NOMO-1 treated with dmso at 0.1 percent for 144 hours (cell line): ENCODE data around the gene ENAH.
"Not testable (repeated sequence)": the region's sequence is repeated elsewhere in the genome, so short reads cannot be mapped to it uniquely, and the experiment has no call there.

Experiments
- DNase-seq: peaks from one replicate; lab custom pipeline; 2025; ENCODE audit not compliant: unreplicated experiment; lab: John Stamatoyannopoulos, UW

Gene ENAH

DNA sequence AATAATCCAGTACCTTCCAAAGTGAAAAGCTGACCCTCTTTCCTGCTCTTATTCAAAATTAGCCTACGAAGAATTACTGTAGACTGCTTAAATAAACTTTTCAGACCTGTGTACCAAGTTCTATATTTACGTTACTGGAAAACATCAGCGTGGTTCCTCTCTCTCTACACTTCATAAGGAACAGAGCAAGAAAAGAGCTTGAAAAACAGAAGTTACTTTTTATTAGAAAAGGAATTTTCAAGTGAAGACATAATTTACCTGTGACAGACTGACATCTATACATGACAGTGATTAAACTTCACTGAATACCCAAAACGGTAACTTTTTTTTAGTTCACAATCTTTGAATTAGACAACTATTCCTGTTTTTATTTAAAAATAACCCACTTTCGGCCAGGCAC lies 2.7 kb downstream of the ENAH start:
- no peak for DNase-seq

DNA sequence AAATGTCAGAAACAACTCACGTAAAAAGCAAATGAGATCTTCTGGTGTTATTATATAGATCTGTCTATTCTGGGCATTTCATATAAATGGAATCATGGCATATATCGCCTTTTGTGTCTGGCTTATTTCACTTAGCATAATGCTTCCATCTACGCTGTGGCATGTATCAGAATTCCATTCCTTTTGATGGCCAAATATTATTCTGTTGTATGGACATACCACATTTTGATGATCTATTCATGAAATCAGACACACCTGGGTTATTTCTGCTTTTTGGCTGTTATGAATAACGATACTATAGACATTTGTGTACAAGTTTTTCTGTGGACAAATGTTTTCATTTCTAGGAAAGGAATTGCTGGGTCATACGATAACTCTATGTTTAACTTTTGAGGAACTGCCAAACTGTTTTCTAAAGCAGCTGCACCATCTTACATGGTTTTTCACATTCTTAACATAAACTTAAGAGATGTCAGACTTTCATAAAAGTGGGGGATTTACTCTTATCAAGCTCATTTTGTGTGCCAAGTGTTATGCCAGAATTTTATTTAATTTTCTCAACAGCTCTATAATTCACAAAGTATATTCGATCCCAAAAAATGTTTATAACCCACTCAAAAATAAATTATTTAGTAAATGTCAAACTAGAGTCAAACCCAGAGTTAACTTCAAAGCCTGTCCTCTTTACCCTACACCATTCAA lies 7.6 kb downstream of the ENAH start:
- DNase-seq: no peak

DNA sequence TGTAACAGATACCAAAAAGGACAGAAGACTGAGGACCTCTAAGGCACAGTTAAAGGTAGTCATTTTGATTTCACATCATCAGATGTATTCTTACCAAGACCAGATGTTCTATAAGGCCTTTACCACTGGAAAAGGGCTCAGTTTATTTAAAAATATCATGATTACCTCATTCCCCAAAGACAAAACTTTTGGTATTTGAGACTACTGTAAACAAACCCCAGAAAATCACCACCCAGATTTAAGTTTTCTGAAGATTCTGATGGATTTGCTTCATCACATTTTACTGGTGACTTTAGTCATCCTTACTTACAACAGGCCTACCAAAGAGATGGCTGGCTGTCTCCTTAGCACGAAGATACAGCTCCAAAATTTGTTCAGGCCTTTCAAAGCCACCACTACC lies 8.3 kb downstream of the ENAH start:
- no peak for DNase-seq

DNA sequence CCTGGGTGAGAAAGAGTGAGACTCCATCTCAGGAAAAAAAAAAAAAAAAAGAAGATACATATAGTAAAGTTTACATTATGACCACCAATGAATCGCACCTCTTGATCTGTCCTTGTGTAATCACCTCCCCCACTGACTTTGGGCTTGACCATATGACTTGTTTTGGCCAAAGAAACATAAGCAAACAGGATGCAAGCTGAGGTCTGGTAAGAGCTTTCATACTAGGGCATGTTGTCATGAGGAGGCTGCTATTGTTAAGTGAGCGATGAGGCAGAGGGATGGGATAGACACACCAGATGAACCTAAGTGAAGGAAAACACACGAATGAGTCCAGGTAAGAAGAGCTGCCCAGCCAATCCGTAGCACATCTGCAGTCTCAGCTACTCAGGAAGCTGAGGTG lies 10.7 kb downstream of the ENAH start:
- no peak for DNase-seq

DNA sequence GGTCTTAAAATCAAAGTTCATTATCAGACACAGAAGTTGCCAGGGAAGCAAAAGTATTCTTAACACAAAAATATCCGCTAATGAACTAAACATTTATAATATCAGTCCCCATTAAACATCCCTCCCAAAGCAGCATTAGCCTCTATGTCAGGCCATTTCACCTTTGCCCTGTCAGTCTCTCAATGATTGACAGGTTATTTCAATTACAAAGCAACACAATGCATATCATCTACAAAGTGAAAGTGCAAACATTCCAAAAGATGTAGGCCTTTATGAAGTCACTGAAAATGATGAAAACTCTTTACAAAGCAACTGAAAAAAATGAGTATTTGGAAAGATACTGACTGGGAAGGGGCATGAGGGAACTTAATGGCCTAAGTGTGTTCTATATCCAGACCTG lies 14.1 kb downstream of the ENAH start:
- no peak for DNase-seq

DNA sequence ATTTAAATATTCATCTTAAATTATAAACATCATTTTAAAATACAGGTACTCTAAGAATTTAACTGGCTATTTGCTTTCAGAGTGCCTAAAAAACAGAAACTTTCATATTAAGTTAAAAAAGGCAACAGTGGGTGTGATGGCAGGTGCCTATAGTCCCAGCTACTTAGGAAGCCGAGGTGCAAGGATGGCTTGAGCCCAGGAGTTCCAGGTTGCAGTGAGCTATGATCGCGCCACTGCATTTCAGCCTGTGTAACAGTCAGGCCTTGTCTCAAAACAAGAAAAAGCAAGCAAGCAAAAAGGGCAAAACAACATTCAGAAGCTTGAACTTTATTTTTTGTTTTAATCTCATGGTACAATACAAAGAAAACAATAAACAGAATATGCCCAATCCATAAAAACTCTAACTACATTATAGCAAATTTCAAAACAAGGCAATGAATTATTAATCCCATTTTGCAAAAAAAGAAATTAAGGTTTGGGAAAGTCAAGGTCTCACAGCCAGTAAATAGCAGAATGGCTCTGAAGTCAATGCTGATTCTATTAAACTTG lies 15.2 kb downstream of the ENAH start:
- DNase-seq: no peak

DNA sequence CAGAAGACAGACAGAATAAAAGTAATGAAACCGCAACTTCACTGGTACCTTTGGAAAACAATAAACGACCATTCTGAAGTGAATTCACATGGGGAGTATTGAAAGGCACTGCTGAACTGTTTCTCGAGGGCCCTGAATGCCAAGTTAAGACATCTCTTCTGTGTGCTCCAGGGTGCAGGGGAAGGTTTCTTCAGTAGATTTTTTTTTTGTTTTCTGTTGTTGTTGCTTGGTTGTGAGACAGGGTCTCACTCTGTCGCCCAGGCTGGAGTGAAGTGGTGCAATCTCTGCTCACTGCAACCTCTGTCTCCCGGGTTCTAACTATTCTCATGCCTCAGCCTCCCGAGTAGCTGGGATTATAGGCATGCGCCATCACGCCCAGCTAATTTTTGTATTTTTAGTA lies 15.9 kb downstream of the ENAH start:
- DNase-seq: not testable (repeated sequence)

DNA sequence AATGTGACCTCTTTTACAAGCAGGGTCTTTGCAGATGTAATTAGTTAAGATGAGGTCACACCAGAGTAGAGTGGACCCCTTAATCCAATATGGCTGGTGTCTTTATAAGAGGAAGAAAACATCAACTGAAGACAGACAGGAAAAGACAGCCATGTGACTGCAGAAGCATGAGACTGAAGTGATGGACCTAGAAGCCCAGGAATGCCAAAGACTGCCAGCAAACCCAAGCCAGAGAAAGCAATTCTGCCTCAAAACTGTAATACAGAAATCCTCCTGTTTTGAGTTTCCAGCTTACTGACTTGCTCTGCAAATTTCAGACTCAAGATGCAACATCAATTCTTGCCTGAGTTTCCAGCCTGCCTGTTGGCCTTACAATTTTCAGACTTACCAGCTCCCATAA lies 17.3 kb downstream of the ENAH start:
- no peak for DNase-seq

DNA sequence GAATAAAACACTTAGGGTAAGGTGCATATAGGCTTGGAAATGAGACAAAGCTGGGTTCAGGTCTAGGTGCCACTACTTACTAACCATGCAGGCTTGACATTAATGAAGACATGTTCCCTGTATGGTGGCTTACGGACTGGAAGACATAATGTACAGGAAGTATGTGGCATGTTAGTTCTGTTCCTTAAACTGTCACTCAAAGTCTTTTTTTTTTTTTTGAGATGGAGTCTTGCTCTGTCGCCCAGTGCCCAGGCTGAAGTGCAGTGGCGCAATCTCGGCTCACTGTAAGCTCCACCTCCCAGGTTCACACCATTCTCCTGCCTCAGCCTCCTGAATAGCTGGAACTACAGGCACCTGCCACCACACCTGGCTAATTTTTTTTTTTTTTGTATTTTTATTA lies 20.1 kb downstream of the ENAH start:
- DNase-seq: not testable (repeated sequence)

DNA sequence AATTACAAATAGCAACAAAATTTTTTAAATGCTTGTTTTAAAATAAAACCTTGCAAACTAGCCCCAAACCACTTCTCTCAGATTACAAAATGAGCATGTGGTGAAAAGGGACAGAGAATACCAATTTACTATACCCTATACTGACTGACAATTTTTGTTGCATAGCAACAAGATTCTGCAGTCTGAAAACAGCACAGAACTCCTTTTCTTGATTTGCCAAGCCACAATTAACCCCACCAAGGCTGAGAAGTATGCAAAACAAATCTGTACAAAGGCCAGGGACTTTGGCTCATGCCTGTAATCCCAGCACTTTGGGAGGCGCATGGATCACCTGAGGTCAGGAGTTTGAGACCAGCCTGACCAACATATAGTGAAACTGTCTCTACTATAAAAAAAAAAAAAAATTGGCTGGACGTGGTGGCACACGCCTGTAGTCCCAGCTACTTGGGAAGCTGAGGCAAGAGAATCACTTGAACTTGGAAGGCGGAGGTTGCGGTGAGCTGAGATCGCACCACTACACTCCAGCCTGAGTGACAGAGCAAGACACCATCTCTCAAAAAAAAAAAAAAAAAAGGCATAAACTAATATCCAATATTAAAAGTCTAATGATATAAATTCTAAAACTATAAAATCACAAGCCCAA lies 21.8 kb downstream of the ENAH start:
- no peak for DNase-seq

DNA sequence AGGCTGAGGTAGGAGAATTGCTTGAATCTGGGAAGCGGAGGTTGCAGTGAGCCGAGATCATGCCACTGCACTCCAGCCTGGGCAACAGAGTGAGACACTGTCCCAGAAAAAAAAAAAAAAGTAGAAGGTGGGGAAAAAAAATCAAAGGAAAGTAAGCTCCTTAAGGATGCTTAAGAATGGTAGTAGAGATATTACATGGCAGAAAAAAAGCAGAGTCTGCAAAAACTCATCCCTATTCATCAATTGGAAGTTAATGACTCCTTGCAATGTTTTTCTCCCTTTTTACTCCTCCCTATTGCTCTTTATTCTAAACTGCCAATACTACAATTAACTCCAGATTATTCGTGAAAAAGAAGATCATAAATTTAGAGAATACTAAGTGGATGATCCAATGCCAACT lies 23.4 kb downstream of the ENAH start:
- DNase-seq: no peak

DNA sequence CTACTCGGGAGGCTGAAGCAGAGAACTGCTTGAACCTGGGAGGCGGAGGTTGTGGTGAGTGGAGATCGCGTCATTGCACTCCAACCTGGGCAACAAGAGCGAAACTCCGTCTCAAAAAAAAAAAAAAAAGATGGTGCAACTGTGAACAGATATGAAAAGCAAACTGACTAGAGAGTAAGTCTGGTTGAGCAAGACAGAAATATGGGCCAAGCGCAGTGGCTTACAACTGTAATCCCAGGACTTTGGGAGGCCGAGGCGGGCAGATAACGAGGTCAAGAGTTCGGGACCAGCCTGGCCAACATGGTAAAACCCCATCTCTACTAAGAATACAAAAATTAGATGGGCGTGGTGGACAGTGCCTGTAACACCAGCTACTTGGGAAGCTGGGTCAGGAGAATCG lies 24.1 kb downstream of the ENAH start:
- DNase-seq: not testable (repeated sequence)

DNA sequence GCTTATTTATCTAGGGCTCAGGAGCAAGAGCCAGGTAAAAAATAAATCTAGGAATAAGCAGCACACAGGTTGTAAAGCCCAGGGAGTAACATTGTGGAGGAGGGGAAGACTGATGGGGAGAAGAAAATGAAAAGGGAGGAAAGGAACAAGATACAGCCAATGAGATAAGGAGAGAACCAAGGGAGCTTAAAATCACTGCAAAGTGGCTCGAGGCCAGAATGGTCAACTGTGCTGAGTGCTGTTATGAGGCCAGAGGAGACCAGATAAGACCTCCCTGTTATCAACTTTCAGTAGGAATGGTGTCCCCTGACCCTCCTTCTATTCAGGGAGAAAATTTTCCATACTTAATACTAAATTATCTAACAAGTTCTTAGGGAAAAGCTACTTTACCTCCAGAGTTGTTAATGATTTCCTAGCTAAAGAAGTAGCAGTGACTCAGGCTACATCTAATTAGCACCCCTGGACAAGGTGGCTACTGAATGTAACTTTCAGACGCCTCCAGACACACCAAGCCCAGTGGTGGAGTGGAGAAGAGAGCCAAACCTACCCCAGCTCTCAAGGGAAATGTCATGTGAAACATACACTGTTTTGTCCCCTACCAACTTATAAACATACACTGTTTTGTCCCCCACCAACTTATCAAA lies 25.5 kb downstream of the ENAH start:
- no peak for DNase-seq

DNA sequence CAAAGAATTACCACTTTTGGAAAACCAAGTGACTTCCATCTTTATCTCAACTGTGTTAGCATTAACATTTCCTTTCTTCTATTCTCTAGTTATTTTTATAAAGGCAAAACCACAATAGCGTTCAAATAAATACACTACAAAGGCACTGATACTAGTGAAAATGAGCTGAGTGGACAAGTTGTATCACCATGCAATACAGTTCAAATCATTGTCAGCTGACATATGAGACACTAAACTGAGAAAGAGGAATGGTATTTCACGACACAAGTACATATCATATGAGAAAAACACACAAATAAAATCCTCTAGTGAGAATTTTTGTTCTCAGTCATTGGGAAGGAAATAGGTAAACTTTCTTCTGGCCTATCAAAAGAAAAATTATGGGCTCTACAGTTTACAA lies 26.2 kb downstream of the ENAH start:
- DNase-seq: no peak

DNA sequence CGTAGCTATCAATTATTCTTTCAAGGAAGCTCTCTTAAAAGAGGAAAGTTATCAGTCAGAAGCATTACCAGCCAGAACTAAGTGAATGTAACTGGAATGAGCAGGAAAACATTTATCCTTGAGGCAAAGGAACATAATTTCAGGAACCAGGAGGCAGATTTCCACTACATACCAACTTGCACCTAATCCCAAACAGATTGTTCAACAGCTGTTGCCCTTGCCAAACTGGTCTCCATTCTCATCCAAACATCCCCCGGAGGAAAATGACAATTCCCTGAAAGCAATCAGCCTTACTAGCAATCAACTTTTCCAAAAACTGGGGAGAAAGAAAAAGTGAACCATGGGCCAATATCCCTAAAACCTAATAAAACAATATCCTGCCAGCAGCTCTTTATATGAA lies 35.0 kb downstream of the ENAH start:
- DNase-seq: no peak

DNA sequence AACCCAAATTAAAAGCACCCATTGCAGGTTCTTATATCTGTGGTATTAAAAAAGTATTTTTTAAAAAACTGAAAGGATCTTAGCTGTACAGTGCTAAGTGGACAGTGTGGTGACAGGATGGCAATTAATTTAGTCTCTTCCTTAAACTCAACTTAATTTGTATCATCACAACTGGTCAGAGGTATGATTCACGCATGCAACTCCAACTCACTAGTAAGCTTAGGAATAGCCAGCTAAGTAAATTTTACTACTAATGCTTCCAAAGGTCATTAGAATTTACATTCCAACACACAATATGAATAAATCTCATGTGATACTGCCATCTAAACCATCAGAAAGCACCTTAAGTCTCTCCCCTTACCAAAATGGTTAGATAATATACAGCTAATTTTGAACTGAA lies 35.4 kb downstream of the ENAH start:
- no peak for DNase-seq

DNA sequence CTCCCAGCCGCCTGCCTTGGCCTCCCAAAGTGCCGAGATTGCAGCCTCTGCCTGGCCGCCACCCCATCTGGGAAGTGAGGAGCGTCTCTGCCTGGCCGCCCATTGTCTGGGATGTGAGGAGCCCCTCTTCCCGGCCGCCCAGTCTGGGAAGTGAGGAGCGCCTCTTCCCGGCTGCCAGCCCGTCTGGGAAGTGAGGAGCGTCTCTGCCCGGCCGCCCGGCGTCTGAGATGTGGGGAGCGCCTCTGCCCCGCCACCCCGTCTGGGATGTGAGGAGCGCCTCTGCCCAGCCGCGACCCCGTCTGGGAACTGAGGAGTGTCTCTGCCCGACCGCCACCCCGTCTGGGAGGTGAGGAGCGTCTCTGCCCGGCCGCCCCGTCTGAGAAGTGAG lies 37.5 kb downstream of the ENAH start:
- DNase-seq: not testable (repeated sequence)

DNA sequence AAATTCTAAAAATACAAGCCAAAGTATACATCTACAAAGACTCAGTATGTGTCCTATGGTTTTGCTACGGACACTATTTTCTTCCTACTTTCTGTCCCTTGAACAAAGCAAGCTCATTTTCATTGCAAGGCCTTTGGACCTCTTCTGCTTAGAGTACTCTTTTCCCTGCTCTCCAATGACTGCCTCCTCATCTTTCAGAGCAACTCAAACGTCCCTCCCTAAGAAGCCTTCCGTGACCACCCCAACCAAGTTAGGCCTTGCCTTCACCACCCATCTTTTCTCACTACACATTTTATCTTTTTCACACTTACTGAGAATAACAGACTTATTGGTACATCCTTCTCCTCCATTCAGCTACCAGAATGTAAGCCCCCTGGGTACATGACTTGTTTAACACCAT lies 39.9 kb downstream of the ENAH start:
- DNase-seq: no peak

DNA sequence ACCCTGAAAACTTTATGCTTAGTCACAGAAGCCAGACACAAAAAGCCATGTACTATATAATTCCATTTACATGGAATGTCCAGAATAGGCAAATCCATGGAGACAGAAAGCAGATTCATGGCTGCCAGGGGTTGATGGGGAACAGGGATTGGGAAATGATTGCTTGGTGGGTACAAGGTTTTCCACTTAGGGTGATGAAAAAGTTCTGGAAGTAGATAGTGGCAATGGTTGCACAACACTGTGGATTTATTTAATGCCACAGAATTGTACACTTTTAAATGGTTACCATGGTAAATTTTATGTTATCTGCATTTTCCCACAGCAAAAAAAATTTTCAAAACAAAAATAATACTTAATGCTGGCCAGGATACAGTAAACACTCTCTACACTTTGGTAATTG lies 40.6 kb downstream of the ENAH start:
- no peak for DNase-seq

DNA sequence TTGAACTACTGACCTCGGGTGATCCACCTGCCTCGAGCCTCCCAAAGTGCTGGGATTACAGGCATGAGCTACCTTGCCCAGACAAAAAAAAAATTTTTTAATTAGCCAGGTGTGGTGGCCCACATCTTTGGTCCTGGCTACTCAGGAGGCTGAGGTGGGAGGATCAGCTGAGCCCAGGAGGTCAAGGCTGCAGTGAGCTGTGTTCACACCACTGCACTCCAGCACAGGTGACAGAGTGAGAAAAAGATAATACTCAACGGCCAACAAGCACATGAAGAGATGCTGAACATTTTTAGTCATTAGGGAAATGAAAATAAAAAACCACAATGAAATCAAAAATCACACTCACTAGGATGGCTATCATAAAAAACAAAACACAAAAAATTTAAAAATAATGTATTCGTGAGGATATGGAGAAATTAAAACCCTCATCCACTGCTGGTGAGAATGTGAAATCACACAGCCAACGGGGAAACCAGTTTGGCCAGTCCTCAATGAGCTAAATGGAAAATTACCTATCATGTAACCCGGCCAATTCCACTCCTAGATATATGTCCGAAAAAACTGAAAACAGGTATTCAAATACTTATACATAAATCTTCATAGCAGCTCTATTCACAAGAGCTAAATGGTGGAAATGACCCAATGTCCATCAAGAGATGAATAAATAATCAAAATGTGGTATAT lies 41.2 kb downstream of the ENAH start:
- no peak for DNase-seq

DNA sequence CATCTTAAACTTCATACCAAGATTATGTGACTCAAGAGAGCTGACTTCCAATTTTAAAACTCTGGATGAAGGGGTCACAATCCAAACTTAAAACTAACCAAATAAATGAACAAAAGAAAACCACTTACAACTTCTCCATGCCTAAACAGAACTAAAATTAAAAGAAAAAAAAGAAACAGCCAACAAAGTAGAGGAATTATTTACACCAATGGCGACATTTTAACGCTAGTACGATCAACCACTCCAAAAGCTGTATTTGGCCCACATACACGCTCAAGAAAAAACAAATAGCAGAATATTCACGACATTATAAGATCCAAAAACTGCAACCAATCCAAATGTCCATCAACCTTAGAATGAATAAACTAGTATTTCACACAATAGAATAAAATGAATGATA lies 42.4 kb downstream of the ENAH start:
- DNase-seq: no peak
